ENCODE measurements around the gene HNRNPA2B1.
"Not testable (repeated sequence)": the region's sequence is repeated elsewhere in the genome, so short reads cannot be mapped to it uniquely, and the experiment has no call there.

The HNRNPA2B1 gene

GRCh38 chr7:26183545-26184280, 16.8 kb downstream of the HNRNPA2B1 start:
- Mint-ChIP-seq H3K4me3 (no peak overlapping the region), H3K27ac (no peak overlapping the region), H3K27me3 (ENCODE audit: low read depth) (no peaks in the 10 kb centered on the region), H3K36me3 (ENCODE audit: low read depth) (peaks cover 59% of the 10 kb centered on the region), H3K9me3 (no peaks in the 10 kb centered on the region), H3K4me1 (ENCODE audit: low read depth) (peaks cover 43% of the 10 kb centered on the region)

- no peak overlapping the region for H3K4me3 Mint-ChIP-seq
- H3K36me3 Mint-ChIP-seq (ENCODE audit: low read depth) = peaks cover 54% of the 10 kb centered on the region
- peaks cover 36% of the 10 kb centered on the region for H3K4me1 Mint-ChIP-seq (ENCODE audit: low read depth)
- no peaks in the 10 kb centered on the region for H3K27me3 Mint-ChIP-seq (ENCODE audit: low read depth)
- no peaks in the 10 kb centered on the region for H3K9me3 Mint-ChIP-seq
- no peak overlapping the region for H3K27ac Mint-ChIP-seq
Measured at GRCh38 chr7:26182706-26183105, 17.8 kb downstream of the HNRNPA2B1 start.

- H3K4me1 Mint-ChIP-seq (ENCODE audit: low read depth) = peaks cover 35% of the 10 kb centered on the region
- H3K4me3 Mint-ChIP-seq = no peak overlapping the region
- H3K27me3 Mint-ChIP-seq (ENCODE audit: low read depth) = no peaks in the 10 kb centered on the region
- H3K36me3 Mint-ChIP-seq (ENCODE audit: low read depth) = peaks cover 50% of the 10 kb centered on the region
- H3K9me3 Mint-ChIP-seq = no peaks in the 10 kb centered on the region
- no peak overlapping the region for H3K27ac Mint-ChIP-seq
Measured at GRCh38 chr7:26182283-26182682, 18.3 kb downstream of the HNRNPA2B1 start.

DNA sequence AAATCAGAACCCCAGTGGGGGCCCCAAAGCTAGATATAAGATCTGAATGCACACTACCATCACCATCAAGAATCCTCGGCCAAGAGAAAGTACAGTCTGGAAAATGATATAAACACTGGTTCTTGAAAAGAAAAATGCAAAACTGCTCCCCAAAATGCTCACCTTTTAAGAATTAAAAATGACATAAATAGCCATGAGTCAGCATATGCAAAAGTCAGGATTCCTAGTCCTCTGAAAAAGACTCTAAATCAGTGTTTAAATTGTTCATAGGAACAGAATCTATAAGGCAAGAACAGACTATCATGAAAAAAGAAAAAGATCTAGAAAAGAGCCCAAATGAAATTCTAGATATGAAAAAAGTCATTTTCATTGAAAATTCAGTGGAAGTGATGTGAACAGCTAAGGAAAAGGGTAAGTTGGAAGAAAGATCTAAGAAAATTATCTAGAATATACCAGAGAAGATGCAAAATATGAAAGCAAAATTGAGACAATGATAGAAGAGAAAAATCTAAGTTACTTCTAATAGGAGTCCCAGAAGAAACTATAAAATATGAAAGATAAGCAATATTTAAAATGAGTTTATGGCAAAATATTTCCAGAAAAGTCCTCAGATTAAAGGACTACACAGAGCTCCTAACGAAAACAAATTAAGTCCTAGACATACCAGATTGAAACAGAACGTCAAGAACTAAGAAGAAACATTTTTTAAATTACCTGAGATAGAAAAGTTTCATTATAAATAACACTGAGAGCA, 18.9 kb downstream of the HNRNPA2B1 start:
- Mint-ChIP-seq H3K27ac (peak overlapping the region; percentile 5), H3K9me3 (no peaks in the 10 kb centered on the region), H3K4me1 (ENCODE audit: low read depth) (peaks cover 29% of the 10 kb centered on the region), H3K36me3 (ENCODE audit: low read depth) (peaks cover 45% of the 10 kb centered on the region), H3K4me3 (no peak overlapping the region), H3K27me3 (ENCODE audit: low read depth) (no peaks in the 10 kb centered on the region)

DNA sequence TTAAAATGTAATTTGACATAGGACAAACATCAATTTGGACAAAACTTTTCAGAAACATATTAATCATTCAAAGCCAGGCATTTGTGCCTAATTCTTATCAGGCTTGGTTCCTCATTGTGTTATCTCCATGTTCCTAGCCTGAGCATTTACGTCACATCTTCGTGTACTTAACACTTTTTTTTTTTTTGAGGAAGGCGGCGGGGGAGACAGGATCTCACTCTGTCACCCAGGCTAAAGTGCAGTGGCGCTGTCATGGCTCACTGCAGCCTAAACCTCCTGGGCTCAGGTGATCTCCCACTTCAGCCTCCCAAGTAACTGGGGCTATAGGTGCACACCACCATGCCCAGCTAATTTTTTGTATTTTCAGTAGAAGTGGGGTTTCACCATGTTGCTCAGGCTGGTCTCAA, 19.8 kb downstream of the HNRNPA2B1 start:
- no peaks in the 10 kb centered on the region for H3K27me3 Mint-ChIP-seq (ENCODE audit: low read depth)
- peaks cover 24% of the 10 kb centered on the region for H3K4me1 Mint-ChIP-seq (ENCODE audit: low read depth)
- H3K27ac Mint-ChIP-seq = no peak overlapping the region
- no peaks in the 10 kb centered on the region for H3K9me3 Mint-ChIP-seq
- H3K36me3 Mint-ChIP-seq (ENCODE audit: low read depth) = peaks cover 40% of the 10 kb centered on the region
- no peak overlapping the region for H3K4me3 Mint-ChIP-seq

DNA sequence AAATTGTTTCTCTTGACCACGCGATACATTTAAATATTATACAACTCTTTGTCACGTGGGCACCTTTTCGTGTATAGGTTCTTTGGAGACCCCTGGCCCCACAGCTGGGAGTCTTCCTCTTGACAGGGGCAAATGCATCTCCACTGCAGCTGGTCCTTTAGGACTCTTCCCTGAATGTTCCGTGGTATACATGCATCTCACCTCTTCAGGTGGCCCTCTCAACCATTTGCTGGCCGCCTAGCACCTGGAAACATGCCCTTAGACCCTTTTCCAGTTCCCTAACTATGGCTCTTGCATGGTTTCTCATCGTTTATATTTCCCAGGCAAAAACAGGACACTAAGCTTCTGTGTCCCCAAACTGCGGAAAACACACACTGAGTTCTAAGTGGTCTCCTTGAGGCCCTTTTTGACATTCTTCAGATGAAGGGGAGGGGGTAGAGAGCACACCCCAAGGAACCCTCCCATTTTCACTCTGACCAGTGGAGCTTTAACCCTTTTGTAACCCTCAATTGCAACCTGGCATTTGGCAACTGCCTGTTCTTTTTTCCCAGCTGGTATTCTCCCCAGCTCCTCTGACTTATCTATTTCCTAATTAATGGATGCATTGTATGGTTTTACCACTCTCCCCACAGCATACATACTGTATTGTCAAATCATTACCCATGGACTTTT, 20.6 kb downstream of the HNRNPA2B1 start:
- H3K4me1 Mint-ChIP-seq (ENCODE audit: low read depth) = peaks cover 16% of the 10 kb centered on the region
- H3K9me3 Mint-ChIP-seq = no peaks in the 10 kb centered on the region
- H3K27ac Mint-ChIP-seq = peak overlapping the region; percentile 69
- H3K27me3 Mint-ChIP-seq (ENCODE audit: low read depth) = no peaks in the 10 kb centered on the region
- no peak overlapping the region for H3K4me3 Mint-ChIP-seq
- H3K36me3 Mint-ChIP-seq (ENCODE audit: low read depth) = peaks cover 32% of the 10 kb centered on the region

DNA sequence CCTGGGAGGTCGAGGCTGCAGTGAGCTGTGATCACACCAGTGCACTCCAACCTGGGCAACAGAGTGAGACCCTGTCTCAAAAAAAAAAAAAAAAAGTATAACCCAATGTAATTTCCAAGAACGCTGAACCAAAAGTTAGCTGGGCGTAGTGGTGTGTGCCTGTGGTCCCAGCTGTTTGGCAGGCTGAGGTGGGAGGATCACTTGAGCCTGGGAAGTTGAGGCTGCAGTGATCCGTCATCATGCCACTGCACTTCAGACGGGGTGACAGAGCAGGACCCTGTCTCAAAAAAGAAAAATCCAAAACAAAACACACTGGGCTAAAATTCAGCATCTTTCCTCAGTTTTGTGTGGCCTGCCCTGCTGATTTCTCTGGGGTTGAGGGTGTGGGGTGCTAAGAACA, 21.1 kb downstream of the HNRNPA2B1 start:
- Mint-ChIP-seq H3K36me3 (ENCODE audit: low read depth) (peaks cover 26% of the 10 kb centered on the region), H3K27ac (peak overlapping the region; percentile 9), H3K27me3 (ENCODE audit: low read depth) (no peaks in the 10 kb centered on the region), H3K9me3 (no peaks in the 10 kb centered on the region), H3K4me1 (ENCODE audit: low read depth) (peaks cover 18% of the 10 kb centered on the region), H3K4me3 (no peak overlapping the region)

DNA sequence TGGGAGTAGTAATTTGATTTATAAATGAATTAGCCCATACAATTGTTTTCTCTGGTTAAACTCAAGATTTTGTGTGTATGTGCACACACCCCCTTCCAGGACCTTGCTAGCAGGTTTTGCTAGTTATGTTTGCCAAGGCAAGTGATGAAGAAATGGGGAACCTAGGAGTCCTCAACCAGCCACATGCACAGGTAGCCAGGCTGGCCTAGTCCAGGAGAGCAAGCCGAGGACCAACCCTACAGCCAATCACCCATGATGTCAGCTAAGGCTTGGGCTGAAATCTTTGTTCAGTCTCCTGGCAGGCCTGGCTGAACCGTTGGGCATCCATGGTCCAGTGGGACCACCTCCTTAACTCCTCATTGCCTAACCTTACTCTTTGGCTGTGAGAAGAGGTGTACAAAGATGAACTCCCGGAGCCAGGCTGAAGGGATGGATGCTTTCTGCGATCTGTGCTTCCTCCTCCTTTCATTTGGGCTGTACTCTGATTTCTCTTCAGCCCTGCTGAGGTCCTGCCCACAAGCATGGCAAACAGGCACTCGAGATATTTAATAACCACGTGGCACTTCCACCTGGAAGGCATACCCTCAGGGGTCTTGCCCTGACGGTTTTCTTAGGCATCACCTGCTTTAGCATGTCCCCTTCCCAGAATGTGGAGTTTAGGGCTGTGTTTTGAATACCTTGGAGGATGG, 22.1 kb downstream of the HNRNPA2B1 start:
- H3K27ac Mint-ChIP-seq = peak overlapping the region; percentile 41
- no peak overlapping the region for H3K4me3 Mint-ChIP-seq
- no peaks in the 10 kb centered on the region for H3K9me3 Mint-ChIP-seq
- no peaks in the 10 kb centered on the region for H3K27me3 Mint-ChIP-seq (ENCODE audit: low read depth)
- H3K36me3 Mint-ChIP-seq (ENCODE audit: low read depth) = peaks cover 26% of the 10 kb centered on the region
- H3K4me1 Mint-ChIP-seq (ENCODE audit: low read depth) = peaks cover 27% of the 10 kb centered on the region

- H3K36me3 Mint-ChIP-seq (ENCODE audit: low read depth) = peaks cover 29% of the 10 kb centered on the region
- peak overlapping the region; percentile 55 for H3K27ac Mint-ChIP-seq
- peaks cover 31% of the 10 kb centered on the region for H3K4me1 Mint-ChIP-seq (ENCODE audit: low read depth)
- not testable (repeated sequence) for H3K4me3 Mint-ChIP-seq; H3K27me3 Mint-ChIP-seq (ENCODE audit: low read depth); H3K9me3 Mint-ChIP-seq
Measured at GRCh38 chr7:26177269-26177668, 23.3 kb downstream of the HNRNPA2B1 start.

GRCh38 chr7:26176696-26177095, 23.9 kb downstream of the HNRNPA2B1 start:
- not testable (repeated sequence) for H3K4me3 Mint-ChIP-seq; H3K27me3 Mint-ChIP-seq (ENCODE audit: low read depth); H3K27ac Mint-ChIP-seq; H3K9me3 Mint-ChIP-seq
- peaks cover 31% of the 10 kb centered on the region for H3K36me3 Mint-ChIP-seq (ENCODE audit: low read depth)
- peaks cover 32% of the 10 kb centered on the region for H3K4me1 Mint-ChIP-seq (ENCODE audit: low read depth)

DNA sequence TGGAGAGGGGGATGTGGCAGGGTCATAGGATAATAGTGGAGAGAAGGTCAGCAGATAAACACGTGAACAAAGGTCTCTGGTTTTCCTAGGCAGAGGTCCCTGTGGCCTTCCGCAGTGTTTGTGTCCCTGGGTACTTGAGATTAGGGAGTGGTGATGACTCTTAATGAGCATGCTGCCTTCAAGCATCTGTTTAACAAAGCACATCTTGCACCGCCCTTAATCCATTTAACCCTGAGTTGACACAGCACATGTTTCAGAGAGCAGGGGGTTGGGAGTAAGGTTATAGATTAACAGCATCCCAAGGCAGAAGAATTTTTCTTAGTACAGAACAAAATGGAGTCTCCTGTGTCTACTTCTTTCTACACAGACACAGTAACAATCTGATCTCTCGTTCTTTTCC, 24.6 kb downstream of the HNRNPA2B1 start:
- not testable (repeated sequence) for H3K27ac Mint-ChIP-seq; H3K4me3 Mint-ChIP-seq; H3K27me3 Mint-ChIP-seq (ENCODE audit: low read depth); H3K9me3 Mint-ChIP-seq
- peaks cover 30% of the 10 kb centered on the region for H3K4me1 Mint-ChIP-seq (ENCODE audit: low read depth)
- H3K36me3 Mint-ChIP-seq (ENCODE audit: low read depth) = peaks cover 34% of the 10 kb centered on the region

DNA sequence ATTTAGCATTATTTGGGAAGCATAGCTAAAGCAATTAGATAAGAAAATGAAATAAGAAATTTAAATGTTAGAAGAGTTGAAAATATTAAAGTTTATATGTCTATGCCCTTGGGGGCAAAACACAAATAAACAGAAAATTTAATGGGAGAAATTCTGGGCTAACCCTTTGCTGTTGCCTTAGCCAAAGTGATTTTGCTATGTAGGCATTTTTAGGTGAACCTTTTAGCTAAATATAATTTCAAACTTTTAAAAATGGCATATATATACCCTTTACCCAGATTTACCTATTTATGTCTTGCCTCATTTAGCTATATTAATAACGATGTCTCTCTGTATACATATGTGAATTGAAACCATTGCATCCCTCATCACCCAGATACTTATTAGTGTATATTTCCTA, 28.5 kb downstream of the HNRNPA2B1 start:
- Mint-ChIP-seq H3K9me3 (no peaks in the 10 kb centered on the region), H3K4me1 (ENCODE audit: low read depth) (peaks cover 44% of the 10 kb centered on the region), H3K27me3 (ENCODE audit: low read depth) (no peaks in the 10 kb centered on the region), H3K36me3 (ENCODE audit: low read depth) (peaks cover 36% of the 10 kb centered on the region), H3K4me3 (no peak overlapping the region), H3K27ac (no peak overlapping the region)

- Mint-ChIP-seq H3K9me3 (no peaks in the 10 kb centered on the region), H3K36me3 (ENCODE audit: low read depth) (peaks cover 38% of the 10 kb centered on the region), H3K27me3 (ENCODE audit: low read depth) (no peaks in the 10 kb centered on the region), H3K27ac (no peak overlapping the region), H3K4me1 (ENCODE audit: low read depth) (peaks cover 49% of the 10 kb centered on the region), H3K4me3 (no peak overlapping the region)
Measured at GRCh38 chr7:26171601-26172000, 28.9 kb downstream of the HNRNPA2B1 start.

GRCh38 chr7:26170663-26171062, 29.9 kb downstream of the HNRNPA2B1 start:
- Mint-ChIP-seq H3K9me3 (no peaks in the 10 kb centered on the region), H3K27ac (no peak overlapping the region), H3K36me3 (ENCODE audit: low read depth) (peaks cover 43% of the 10 kb centered on the region), H3K27me3 (ENCODE audit: low read depth) (no peaks in the 10 kb centered on the region), H3K4me1 (ENCODE audit: low read depth) (peaks cover 57% of the 10 kb centered on the region), H3K4me3 (no peak overlapping the region)
